IMR-90 (cell line): ENCODE results near the gene MOV10.

Experiments used
- BHLHE40 ChIP-seq: fragments of 150-350 bp; IDR thresholded peaks from 2 replicates; pipeline ENCODE4 v1.6.1; 2016; ENCODE audit warnings: mild to moderate bottlenecking, low read depth, low read length
- MXI1 ChIP-seq: IDR thresholded peaks from 2 replicates; pipeline ENCODE4 v1.6.1; 2012; ENCODE audit warnings: low read depth, mild to moderate bottlenecking, low read length, moderate library complexity, borderline replicate concordance
- USF2 ChIP-seq: fragments of 150-350 bp; IDR thresholded peaks from 2 replicates; pipeline ENCODE4 v1.6.1; 2017; ENCODE audit warnings: mild to moderate bottlenecking, antibody characterized with exemption, low read length, low read depth
- TF ChIP-seq, protein P1 (sequence below): conservative IDR thresholded peaks from 2 replicates; pipeline ENCODE4 v1.5.1; 2012; ENCODE audit warnings: mild to moderate bottlenecking, low read depth, low read length, improper control_type of control experiment

DNA sequence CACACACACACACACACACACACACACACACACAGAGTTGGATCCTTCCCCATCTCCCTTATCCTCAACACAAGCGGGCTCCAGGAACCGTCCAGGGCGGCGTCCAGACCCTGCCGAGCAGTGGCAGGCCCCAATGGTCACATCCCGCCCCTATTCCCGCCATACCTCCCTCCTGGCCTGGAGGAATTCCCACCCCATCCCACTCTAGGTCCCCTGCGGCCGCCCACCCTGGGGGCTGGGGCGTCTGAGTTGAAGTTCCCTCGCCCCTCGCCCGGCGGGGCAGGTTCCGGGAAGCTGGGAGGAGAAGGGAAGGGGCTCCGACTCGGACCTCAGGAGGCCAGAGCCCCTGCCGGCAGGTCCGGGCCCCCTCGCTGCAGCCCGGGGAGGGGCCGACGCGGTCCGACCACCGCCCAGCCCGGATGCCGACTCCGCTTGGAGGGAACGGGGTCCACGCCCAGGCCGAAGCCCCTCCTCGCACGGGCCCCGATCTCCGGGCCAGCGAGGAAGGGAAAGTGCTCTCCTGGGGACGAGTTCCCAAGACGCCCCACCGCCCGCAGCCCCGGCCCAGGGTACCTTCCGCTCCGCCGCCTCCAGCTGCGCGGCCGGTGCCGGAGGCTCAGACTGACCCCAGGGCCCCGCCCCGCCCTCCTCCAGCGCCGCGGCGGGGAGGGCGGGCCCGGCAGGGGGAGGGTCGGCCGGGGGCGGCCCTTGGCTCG is 32.2 kb downstream of the MOV10 start, which contains the start of gene RHOC:
- TF ChIP-seq, protein P1, sequence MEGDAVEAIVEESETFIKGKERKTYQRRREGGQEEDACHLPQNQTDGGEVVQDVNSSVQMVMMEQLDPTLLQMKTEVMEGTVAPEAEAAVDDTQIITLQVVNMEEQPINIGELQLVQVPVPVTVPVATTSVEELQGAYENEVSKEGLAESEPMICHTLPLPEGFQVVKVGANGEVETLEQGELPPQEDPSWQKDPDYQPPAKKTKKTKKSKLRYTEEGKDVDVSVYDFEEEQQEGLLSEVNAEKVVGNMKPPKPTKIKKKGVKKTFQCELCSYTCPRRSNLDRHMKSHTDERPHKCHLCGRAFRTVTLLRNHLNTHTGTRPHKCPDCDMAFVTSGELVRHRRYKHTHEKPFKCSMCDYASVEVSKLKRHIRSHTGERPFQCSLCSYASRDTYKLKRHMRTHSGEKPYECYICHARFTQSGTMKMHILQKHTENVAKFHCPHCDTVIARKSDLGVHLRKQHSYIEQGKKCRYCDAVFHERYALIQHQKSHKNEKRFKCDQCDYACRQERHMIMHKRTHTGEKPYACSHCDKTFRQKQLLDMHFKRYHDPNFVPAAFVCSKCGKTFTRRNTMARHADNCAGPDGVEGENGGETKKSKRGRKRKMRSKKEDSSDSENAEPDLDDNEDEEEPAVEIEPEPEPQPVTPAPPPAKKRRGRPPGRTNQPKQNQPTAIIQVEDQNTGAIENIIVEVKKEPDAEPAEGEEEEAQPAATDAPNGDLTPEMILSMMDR: no peak
- TF ChIP-seq USF2 (no peak), MXI1 (no peak), BHLHE40 (no peak)
